ENCODE results near the gene EZH1. TPM values are rescaled to one million over a fixed set of nuclear protein-coding genes. Genes with fewer than 3 reads are reported as not detected.

EZH1 gene
- total and polyA plus RNA-seq, 3 donors from 2014 or later, result 28.1 to 59.4 (median 53.7) TPM

GRCh38 chr17:42675965-42676423 is 68.8 kb downstream of the EZH1 start:
- Histone ChIP-seq H3K9me3 (no peaks in the 10 kb centered on the region), H3K36me3 (ENCODE audit: low read depth, missing control alignments) (no peaks in the 10 kb centered on the region), H3K27ac (peak overlapping the region; percentile 90 to 91), H3K4me3 (peak overlapping the region; percentile 89 to 91), H3K4me1 (peaks cover 71% of the 10 kb centered on the region), H3K27me3 (no peaks in the 10 kb centered on the region)
- TF ChIP-seq POLR2A (IDR thresholded peaks at IDR 0.05), result no peak
- no peak for TF ChIP-seq CTCF (IDR thresholded peaks at IDR 0.05)
- DNase-seq, result peak; percentile 36
- 0% methylated on average over 39 of the region's 43 CpGs; no CpG with 5 or more reads in 1 of the 2 donors for WGBS, 2 donors
- intact Hi-C loops (cut with DNase I; ENCODE audit: low total_unique reads), result loop anchor here (10.0 kb wide), 1 partner anchor 101 kb away; the partner anchor contains the start of gene PSMC3IP

- no peak for DNase-seq
- no peaks in the 10 kb centered on the region for H3K9me3 ChIP-seq
- H3K27ac ChIP-seq, result peak overlapping the region; percentile 90 to 91
- 0 to 1% methylated on average over 3 to 27 of the region's 27 CpGs for WGBS, 2 donors
- no peaks in the 10 kb centered on the region for H3K27me3 ChIP-seq
- TF ChIP-seq CTCF (IDR thresholded peaks at IDR 0.05), result no peak
- TF ChIP-seq POLR2A (IDR thresholded peaks at IDR 0.05), result no peak
- H3K36me3 ChIP-seq (ENCODE audit: low read depth, missing control alignments), result no peaks in the 10 kb centered on the region
- peaks cover 71% of the 10 kb centered on the region for H3K4me1 ChIP-seq
- peak overlapping the region; percentile 89 to 91 for H3K4me3 ChIP-seq
- intact Hi-C loops (cut with DNase I; ENCODE audit: low total_unique reads), result loop anchor here (10.0 kb wide), 1 partner anchor 101 kb away; the partner anchor contains the start of gene PSMC3IP
Measured at GRCh38 chr17:42675348-42675964, 69.4 kb downstream of the EZH1 start.

- DNase-seq, result no peak
- peaks cover 68% of the 10 kb centered on the region for H3K4me1 ChIP-seq
- no peak for TF ChIP-seq CTCF (IDR thresholded peaks at IDR 0.05)
- TF ChIP-seq POLR2A (IDR thresholded peaks at IDR 0.05), result no peak
- 29 to 34% methylated on average over 5 to 9 of the region's 9 CpGs for WGBS, 2 donors
- peak overlapping the region; percentile 89 to 91 for H3K4me3 ChIP-seq
- H3K27ac ChIP-seq, result peak overlapping the region; percentile 90 to 91
- H3K36me3 ChIP-seq (ENCODE audit: low read depth, missing control alignments), result no peaks in the 10 kb centered on the region
- H3K9me3 ChIP-seq, result no peaks in the 10 kb centered on the region
- H3K27me3 ChIP-seq, result no peaks in the 10 kb centered on the region
- intact Hi-C loops (cut with DNase I; ENCODE audit: low total_unique reads), result loop anchor here (10.0 kb wide), 1 partner anchor 100 kb away; the partner anchor contains the start of gene PSMC3IP
Measured at GRCh38 chr17:42674755-42675347, 70.0 kb downstream of the EZH1 start.

GRCh38 chr17:42673885-42674754 is 70.7 kb downstream of the EZH1 start:
- WGBS, 2 donors, result 7 to 13% methylated on average over 2 to 32 of the region's 32 CpGs
- peak in 2 of 3 experiments; percentile 23 to 32 for TF ChIP-seq CTCF (IDR thresholded peaks at IDR 0.05)
- no peak for TF ChIP-seq POLR2A (IDR thresholded peaks at IDR 0.05)
- H3K4me3 ChIP-seq, result peak overlapping the region in 1 of 2 donors; percentile 89
- H3K4me1 ChIP-seq, result peaks cover 67% of the 10 kb centered on the region
- H3K27ac ChIP-seq, result peak overlapping the region; percentile 90 to 91
- H3K9me3 ChIP-seq, result no peaks in the 10 kb centered on the region
- H3K36me3 ChIP-seq (ENCODE audit: low read depth, missing control alignments), result no peaks in the 10 kb centered on the region
- intact Hi-C loops (cut with DNase I; ENCODE audit: low total_unique reads), result loop anchor here (10.0 kb wide), 1 partner anchor 99 kb away; the partner anchor contains the start of gene PSMC3IP
- H3K27me3 ChIP-seq, result no peaks in the 10 kb centered on the region
- peak; percentile 65 for DNase-seq

Data from testis (tissue), 3 donors.